HK-2 (cell line): ENCODE measurements around the gene RAB4A.
"Not testable (repeated sequence)": the region's sequence is repeated elsewhere in the genome, so short reads cannot be mapped to it uniquely, and the experiment has no call there.

Source experiments
- DNase-seq: peaks from one replicate; pipeline ENCODE4 v3.0.0-alpha.2; 2018; ENCODE audit not compliant: unreplicated experiment

RAB4A gene

DNA sequence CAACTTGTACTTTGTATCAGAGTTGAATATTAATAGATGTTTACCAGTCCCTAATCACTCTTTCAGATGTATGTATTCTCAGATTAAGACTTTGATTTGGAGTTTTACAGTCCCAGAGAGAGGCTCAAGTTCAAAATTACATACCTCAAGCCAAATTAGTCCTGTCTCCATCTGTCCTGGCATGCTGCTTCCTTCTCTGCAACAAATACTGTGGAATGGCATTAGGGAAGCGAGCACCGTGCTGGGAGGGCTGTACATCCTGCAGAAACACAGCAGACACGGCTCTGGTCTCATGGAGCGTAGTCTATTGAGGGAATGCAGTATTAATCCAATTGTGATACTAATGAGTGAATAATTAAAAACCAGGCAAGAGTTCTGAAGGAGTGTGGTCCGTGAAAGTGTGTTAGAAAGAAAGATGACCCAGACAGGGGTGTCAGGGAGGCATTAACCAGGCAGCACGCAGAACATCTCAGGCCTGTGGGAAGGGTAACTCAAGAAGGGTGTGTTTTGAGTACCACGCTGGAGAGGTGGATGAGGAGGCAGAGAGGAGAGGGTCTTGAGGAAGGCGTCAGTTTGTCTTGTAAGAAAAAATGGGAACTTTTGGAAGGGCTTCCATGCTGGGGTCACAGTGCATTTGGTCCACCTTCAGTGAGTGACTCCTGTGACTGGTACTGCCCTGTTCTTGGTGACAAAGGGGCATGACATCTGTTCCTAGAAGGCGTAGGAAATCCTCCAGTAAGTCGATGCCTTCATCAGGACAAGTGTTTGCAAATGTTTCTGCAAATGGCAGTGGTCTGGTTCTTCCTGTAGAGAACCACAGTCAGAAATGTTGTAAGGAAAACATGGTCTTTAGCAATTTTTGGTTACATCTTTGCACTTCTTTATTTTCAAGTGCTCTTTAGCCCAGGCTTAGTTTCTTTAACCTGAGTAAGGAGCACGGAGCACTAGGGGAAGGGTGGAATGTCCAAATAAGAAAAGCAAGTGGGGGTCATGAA lies 1.6 kb downstream of the RAB4A start:
- DNase-seq = no peak

DNA sequence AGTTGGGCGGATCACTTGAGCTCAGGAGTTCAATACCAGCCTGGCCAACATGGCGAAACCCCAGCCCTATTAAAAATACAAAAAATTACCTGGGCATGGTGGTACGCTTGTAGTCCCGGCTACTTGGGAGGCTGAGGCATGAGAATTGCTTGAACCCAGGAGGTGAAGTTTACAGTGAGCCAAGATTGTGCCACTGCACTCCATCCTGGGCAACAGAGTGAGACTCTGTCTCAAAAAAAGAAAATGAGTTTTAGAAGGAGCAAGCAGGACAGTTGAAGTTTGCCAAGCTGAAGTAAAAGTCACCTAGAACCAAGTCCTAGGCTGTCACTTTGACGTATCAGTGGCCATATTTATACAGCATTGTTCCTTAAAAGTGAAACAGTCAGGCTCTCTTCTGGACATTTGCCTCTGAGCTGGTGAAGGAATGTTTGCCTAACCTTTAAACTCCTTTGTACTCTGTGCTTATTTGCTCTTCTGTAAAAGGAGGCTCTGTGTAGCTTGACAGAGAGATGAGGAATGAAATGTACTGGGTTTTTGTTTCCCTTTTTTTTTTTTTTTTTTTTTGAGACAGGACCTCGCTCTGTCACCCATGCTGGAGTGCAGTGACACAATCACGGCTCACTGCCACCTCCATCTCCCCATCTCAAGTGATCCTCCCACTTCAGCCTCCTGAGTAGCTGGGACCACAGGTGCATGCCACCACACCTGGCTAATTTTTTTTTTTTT lies 2.8 kb downstream of the RAB4A start:
- DNase-seq = no peak

DNA sequence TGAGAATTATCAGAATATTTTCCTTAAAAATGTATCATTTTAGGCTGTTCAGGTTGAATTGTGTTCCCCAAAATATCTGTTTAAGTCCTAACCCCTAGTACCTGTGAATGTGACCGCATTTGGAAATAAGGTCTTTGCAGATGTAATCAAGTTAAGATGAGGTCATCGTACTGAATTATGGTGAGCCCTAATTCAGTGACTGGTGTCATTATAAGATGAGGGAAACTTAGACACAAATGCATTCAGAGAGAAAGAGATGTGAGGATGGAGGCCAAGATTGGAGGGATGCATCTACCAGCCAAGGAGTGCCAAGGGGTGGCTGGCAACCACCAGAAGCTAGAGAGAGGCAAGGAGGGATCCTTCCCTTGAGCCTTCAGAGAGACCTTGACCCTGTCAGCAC lies 4.1 kb downstream of the RAB4A start:
- no peak for DNase-seq

DNA sequence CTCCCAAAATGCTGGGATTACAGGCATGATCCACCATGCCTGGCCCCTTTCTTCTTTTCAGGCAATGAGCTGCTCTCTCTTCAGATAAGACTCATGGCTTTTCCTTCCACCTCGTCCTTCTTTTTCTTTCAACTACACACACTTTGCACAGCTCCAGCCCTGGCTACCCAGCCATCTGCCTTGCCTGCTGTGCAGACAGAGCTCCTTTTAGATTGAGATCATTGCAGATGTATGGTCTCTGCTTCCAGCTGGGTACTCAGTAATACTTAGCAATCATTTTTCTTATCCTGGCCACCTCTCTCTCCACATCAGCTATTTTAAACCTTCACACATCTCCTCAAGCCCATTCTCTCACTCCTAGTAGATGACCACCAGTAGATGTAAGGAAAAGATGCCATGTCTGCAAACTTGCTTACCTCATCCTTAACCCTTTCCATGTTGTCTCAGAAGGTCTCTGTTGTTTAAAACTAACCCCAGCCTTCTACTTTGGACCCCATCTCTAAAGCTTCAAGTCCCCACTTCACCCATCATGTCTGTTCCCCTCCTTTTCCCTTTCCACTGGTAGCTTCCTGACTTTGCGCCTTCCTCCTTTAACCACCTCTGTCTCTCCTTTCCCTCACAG lies 7.3 kb downstream of the RAB4A start:
- DNase-seq = no peak

DNA sequence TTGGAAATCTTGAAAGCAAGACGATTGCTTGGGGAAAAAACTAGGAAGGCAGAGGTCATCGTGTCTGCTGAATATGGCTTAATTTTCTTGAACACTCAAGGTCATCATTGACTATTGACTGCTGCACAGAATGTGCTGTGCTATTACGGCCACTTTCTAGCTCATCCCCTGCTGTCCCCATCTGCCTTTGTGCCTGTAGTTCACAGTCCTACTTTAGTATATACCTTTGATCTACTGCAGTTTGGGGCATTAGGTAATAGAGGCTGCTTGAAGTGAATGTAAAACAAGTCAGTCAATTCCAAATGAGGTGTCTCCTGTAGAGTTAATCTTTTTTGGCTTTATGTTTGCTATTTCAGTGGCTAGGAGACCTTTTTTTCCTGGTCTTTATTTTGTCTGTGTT lies 8.3 kb downstream of the RAB4A start:
- no peak for DNase-seq

DNA sequence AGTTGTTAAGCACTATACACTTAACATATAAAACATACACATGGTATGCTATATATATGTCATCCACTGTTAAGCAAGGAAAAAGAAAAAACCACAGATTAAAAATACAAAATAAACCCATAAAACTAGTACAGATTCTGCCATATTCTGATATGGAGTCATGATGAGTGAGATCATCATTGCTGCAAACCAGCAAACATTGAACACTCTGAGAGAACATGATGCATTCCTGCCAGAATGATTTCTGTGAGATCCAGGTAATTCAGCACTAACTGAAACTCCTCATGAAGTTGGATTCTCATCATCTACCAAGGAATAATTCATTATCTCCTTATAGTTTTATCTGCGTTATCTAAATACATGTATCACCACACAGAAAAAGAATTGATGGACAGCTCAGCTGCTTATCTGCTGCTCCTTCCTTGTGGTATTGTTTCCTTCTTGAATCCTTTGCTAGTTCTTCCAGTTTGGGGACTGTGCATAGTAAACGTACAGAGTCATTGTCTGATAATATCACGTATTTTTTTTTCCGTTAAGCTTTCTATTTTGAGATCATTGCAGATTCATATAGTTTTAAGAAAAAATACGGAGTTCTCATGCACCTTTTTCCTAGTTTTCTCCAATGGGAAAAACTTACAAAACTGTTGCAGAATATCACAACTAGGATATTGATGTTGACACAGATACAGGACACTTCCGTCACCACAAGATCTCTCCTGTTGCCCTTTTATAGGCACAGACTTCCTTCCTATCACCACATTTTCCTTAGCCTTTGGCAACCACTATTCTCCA lies 9.3 kb downstream of the RAB4A start:
- no peak for DNase-seq

DNA sequence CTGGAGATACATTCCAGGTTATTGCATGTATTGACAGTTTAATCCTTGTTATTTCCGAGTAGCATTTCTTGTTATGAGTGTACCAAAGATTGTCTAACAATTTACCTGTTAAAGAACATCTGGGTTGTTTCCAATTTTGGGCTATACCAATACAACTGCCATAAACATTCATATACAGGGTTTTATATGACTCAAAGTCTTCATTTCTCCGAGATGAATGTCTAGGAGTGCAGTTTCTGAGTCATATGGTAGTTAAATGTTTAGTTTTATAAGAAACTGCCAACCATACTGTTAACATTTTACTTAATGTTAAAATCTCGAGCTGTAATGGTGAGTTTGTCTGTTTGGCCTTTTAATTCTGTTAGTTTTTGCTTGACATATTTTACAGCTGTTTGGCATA lies 10.0 kb downstream of the RAB4A start:
- DNase-seq = no peak

DNA sequence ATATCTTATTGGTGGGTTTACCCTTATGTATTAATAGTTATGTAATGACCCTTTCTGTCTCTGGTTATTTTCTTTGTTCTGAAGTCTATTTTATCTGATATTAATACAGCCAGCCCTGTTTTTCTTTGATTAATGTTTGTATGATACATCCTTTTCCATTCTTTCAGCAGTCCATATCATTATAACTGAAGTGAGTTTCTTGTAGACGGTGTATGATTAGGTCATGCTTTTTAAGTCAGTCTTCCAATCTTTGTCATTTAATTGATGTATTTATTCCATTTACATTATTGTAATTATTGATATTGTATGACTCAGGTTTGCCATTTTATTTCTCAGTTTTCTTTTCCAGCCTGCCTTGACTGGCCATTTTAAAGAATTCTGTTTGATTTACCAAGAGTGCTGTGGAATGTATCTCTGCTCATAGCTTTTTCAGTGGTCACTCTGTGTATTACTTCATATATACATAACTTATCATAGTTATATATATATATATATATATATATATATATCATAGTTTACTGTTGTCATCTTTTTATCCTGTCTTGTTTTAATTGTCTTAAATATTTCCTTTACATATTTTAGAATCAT lies 10.5 kb downstream of the RAB4A start:
- no peak for DNase-seq

DNA sequence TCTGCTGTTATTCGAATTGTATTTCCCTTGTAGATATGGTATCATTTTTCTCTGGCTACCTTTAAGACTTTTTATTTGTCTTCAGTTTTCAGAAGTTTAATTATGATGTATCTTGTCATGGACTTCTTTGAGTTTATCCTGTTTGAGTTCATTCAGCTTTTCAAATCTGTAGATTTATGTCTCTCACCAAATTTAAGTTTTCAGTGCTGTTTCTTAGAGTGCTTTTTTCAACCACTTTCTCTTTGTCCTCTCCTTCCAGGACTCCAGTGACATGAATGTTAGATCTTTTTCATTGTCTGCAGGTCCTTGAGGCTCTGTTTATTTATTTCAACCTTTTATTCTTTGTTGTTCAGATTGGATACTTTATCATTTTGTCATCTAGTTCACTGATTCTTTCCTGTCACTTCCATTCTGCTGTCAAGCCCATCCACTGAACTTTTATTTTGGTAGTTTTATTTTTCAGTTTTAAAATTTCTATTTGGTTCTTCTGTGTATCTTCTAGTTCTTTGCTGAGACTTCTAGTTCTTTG lies 11.4 kb downstream of the RAB4A start:
- no peak for DNase-seq

DNA sequence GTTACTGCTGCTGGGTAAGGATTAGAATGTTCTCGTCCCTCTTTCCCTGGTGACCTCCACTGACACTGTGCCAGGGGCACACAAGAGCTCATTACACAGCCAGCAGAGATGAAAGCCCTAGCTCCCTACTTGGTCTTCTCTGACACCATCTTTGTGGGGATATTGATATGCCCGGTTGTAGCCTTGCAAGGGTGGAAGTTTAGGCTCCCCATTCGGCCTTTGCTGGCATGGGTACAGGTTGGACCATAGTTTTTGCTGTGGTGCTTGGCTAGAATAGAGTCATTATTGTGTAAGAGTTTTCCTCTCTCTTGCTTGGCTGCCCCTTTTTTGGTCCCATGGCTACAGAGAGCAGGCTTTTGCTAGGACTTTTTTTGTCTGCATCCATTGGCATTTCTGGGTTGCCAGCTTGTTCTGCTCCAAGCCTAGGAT lies 12.3 kb downstream of the RAB4A start:
- DNase-seq = no peak

DNA sequence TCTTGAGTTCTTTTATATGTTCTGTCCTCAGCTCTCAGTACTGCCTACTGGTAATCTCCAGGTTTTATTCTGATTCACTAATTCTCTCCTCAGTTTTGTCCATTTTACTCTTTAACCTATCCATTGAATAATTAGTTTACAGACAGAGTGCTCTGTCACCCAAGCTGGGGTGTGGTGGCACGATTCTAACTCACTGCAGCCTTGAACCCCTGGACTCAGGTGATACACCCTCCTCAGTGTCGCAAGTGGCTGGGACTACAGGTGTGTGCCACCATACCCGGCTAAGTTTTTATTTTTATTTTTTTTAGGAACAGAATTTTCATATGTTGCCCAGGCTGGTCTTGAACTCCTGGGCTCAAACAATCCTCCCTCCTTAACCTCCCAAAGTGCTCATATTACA lies 14.0 kb downstream of the RAB4A start:
- no peak for DNase-seq

DNA sequence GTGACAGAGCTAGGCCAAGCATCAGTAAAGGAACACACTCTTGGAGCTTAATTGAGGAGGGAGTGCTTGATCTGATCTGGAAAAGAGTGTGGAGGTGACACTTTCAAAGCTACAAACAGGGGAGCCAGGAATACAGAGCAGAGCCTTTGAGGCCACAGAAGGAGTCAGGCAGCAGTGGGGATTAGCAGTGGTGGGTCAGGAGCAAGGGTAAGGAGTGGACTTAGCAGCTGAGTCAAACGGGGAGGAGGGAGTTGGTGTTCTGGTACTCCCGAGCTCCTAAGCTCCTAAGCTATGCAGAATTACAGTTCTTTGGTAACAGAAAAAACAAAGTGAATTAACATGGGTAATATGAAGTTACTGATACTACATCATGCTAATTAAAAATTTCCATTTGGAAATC lies 14.5 kb downstream of the RAB4A start:
- DNase-seq = no peak

DNA sequence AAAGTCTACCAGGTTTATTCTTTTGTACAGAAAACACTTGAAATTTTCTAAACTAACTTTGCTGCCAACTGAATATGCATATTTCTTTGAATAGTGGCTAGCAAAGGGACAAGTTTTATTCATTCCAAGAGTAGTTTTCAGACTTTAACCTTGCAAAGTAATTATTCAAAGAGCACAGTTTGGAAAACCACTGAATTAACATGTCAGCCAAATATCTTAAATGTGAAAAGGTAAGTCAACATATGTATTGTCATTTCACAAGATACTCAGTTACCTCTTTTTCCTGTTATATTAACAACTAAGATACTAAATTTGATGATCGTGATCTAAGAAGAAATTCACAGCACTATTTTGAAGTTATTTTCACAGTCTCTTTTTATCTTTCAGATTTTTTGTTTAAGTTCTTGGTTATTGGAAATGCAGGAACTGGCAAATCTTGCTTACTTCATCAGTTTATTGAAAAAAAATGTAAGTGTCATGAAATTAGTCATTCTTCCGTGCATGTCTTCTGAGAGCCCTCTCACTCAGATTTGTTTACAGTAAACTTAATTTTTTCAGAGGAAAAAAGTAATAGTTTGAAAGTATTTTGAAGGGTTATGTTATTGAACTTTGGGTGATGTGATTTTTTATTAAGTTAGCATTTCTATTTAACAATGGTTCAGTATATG lies 15.3 kb downstream of the RAB4A start:
- no peak for DNase-seq

DNA sequence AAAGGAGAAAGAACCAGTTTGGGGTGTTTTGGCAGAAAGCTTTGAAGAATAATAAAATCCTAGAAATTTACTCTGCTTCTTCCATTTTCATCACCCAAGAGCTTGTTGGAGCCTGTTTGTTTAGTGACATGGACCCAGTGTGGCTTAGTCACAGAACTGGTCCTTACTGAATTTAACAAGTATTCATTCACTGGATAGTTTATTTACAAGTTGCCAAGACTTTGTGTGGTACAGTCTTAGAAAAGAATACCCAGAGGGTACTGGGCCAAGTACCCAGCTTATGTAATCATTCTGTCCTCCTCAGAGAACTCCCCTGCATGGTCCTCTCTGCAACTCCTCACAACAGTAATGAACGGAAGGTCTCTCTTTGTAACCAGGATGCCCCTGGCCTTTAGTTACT lies 16.4 kb downstream of the RAB4A start:
- DNase-seq = no peak

DNA sequence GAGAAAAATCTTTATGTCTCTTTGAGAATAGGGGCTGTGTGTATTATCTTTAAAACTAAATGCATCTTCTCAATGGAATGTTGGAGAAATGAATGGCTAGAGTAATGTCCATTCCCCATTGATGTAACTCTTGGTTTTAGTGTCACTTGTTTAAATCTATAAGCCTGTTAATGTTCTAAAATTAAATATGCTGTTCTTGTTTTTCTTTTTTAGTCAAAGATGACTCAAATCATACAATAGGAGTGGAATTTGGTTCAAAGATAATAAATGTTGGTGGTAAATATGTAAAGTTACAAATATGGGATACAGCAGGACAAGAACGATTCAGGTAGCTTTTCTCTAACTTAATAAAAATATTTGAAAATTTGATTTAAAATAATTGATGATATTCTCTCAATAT lies 17.6 kb downstream of the RAB4A start:
- DNase-seq = no peak

DNA sequence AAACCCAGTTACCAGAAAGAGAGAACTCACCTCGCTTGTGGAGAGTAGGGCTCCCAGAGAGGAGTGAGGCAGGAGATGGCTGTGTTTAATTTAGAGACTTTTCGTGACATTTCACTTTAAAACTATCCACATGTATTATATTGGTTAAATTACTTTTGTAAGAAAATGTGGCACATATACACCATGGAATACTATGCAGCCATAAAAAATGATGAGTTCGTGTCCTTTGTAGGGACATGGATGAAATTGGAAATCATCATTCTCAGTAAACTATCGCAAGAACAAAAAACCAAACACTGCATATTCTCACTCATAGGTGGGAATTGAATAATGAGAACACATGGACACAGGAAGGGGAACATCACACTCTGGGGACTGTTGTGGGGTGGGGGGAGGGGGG lies 20.8 kb downstream of the RAB4A start:
- not testable (repeated sequence) for DNase-seq

DNA sequence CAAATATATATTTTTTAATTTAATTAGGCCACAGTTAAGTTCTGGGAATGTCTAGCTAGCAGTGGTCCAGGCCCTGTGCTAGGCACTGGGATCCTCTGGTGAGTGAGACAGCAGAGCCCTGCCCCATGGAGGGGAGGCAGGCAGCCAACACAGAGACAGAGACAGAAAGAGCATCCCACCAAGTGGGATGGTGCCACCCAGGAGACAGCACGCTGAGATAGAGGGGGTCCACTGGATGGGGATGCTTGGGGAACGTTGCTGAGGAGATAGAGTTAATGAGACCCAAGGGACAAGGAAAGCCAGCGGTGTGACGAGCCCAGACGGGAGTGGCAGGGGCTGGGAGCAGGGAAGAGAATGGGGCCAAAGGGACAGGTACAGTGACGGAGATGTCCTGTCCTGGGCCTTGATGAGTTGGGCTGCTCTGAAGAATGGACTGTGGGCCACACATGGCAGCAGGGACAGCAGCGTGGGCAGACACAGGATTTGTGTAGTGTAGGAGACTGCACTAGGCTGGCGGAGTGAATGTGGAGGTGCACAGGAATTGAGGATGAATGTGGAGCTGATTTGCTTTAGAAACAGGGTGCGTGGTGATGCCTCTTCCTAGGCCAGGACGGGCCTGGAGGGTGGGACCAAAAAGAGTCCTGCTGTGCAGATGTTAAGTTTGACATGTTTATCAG lies 22.8 kb downstream of the RAB4A start:
- DNase-seq = no peak

DNA sequence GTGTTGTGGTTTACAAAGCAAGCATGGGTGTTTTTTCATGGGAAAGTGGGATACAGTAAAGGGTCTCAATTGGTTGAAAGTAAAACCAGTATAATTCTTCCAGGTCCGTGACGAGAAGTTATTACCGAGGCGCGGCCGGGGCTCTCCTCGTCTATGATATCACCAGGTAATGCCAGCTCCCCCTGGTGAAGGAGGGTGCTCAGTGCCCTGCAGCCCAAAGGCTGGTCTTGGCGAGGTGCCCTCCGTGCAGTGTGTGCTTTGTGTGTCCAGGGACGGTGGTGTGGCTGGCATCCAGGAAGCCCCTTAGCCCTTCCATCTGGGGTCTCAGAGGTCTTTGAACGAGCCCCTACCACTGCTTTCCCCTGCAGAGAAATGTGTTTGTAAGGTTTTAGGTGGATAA lies 24.8 kb downstream of the RAB4A start:
- no peak for DNase-seq

DNA sequence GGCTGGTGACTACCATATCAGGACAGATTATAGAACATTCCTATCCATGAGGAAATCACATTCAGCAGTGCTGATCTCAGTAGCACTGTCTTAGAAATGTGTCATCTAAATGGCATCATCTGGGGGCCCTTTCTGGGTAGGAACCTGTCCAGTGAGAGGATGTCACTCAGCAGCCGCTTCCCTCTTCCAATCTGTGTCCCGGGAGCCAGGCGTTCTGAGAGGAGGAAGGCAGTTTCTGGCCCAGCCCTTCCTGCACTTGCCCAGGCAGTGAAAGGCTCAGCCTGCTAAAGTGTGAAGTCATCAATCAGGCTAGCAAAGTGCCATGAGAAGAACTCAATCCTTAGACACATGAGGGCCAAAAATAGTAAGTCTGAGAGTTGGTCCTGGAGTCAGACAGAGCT lies 25.6 kb downstream of the RAB4A start:
- DNase-seq = peak; percentile 65

DNA sequence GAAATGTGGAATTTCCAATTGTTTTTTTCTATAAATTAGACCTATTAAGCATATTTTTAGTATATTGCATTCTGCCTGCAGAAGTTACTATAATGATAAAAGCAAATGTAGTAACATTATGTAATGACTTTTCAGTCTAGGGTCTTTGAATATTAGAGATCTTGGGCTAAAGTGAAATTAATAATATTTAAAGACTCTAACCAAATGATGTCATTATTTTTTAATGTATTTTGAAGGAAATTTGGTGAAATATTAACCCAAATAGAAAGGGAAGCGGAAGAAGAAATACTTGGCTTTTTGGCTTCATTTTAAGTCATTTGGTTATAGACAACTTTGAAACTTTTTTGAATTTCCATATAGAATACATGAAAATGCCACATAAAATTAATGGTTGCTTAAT lies 26.8 kb downstream of the RAB4A start:
- DNase-seq = no peak
